Neural progenitor cell (in vitro differentiated cells): ENCODE data around the gene MANF.

Experiments used
- CTCF ChIP-seq: fragments of 200-600 bp; sonication (generic); IDR thresholded peaks from 2 replicates; pipeline ENCODE4 v1.5.1; 2017; ENCODE audit warnings: antibody characterized with exemption, mild to moderate bottlenecking
- EZH2 ChIP-seq: fragments of 200-600 bp; sonication (generic); IDR thresholded peaks from 2 replicates; pipeline ENCODE4 v1.6.1; 2017; ENCODE audit warnings: antibody characterized with exemption, mild to moderate bottlenecking, moderate library complexity
- EZH2phosphoT487 ChIP-seq: fragments of 200-600 bp; sonication (generic); IDR thresholded peaks from 2 replicates; pipeline ENCODE4 v1.6.1; 2017; ENCODE audit warnings: antibody characterized with exemption

GRCh38 chr3:51422211-51422610, 37.1 kb downstream of the MANF start:
- TF ChIP-seq CTCF (no peak), EZH2 (no peak), EZH2phosphoT487 (no peak)
